K562 (cell line): ENCODE data around the gene CMPK1. TPM values are rescaled to one million over a fixed set of nuclear protein-coding genes. Genes with fewer than 3 reads are reported as not detected.

ENCODE experiments used
- HNRNPLL ChIP-seq: fragments of 200-400 bp; formaldehyde crosslinking; IDR thresholded peaks from 2 replicates; pipeline ENCODE4 v1.6.1; 2017; ENCODE audit warnings: low read length, low read depth, mild to moderate bottlenecking; ENCODE audit not compliant: poor library complexity, severe bottlenecking
- IRF9 ChIP-seq: fragments of 450-650 bp; IDR thresholded peaks from 2 replicates; pipeline ENCODE4 v1.6.1; 2016; ENCODE audit warnings: missing biosample characterization, missing genetic modification characterization
- ZBTB33 ChIP-seq: sonication (generic); formaldehyde crosslinking; IDR thresholded peaks from 2 replicates; pipeline ENCODE4 v1.8.1; 2023; ENCODE audit warnings: mild to moderate bottlenecking, missing genetic modification reagents
- ZBTB40 ChIP-seq, 2 experiments: fragments of 450-650 bp in 1 of 2; sonication (generic) in 1 of 2; formaldehyde crosslinking in 1 of 2; IDR thresholded peaks; 2 replicates each; pipeline versions ENCODE4 v1.7.1 to v1.9.0; 2016 to 2022; ENCODE audit warnings: inconsistent platforms in 1 of 2, mild to moderate bottlenecking in 1 of 2, missing genetic modification reagents in 1 of 2
- ZNF316 ChIP-seq: fragments of 450-650 bp; IDR thresholded peaks from 2 replicates; pipeline ENCODE4 v1.6.1; 2016
- polyA plus RNA-seq, 8 experiments: library from polyadenylated mRNA; depleted of rRNA in 4 of 8; stranded (reverse) in 5 of 8; unstranded in 3 of 8; fragments of >200 nt; fragmentation: Nextera tagmentation in 2 of 8; fragmentation: Illumina TruSeq in 1 of 8; extraction: Ambion mirVana in 2 of 8; extraction: Trizol in 1 of 8; gene quantifications; 2 replicates each; pipeline versions ENCODE4 v1.2.1 to v1.2.3, GENCODE V29; 2011 to 2014; ENCODE audit warnings: inconsistent platforms in 1 of 8, missing spikeins in 1 of 8
- total RNA-seq, 7 experiments: library from RNA; depleted of rRNA in 6 of 7; stranded (reverse); fragments of >200 nt in 6 of 7; fragmentation: Illumina TruSeq in 2 of 7; extraction: Trizol in 2 of 7; gene quantifications; 2 replicates each; pipeline versions ENCODE4 v1.2.1 to v1.2.3, GENCODE V29; 2011 to 2021; ENCODE audit warnings: low replicate concordance in 1 of 7

Gene CMPK1
- total and polyA plus RNA-seq, 9 of the 15 experiments (the other 6 are each of a cell fraction or from before 2014, with no cell fraction given): 54.5 to 197 (median 116) TPM

- TF ChIP-seq ZBTB40 (IDR thresholded peaks at IDR 0.05): no peak
- no peak for TF ChIP-seq ZBTB40 (CRISPR knock-in tag; IDR thresholded peaks at IDR 0.05)
- TF ChIP-seq HNRNPLL: no peak
- TF ChIP-seq IRF9: no peak
- TF ChIP-seq ZBTB33 (CRISPR knock-in tag): no peak
- TF ChIP-seq ZNF316: peak; percentile 96
Measured at GRCh38 chr1:47331875-47332274, 1.7 kb upstream of the CMPK1 start (continued).
